Endothelial cell (in vitro differentiated cells): ENCODE results near the gene DNAH11. TPM values are rescaled to one million over a fixed set of nuclear protein-coding genes. Genes with fewer than 3 reads are reported as not detected.

Experiments
- DNase-seq: peaks from one replicate; pipeline ENCODE4 v3.0.0; 2021; ENCODE audit warnings: low spot score
- H3K27ac Mint-ChIP-seq: one replicate; pipeline ENCODE4 v1.8.0; 2021; ENCODE audit warnings: mixed read lengths, inconsistent platforms; ENCODE audit not compliant: unreplicated experiment
- H3K27me3 Mint-ChIP-seq: one replicate; pipeline ENCODE4 v1.8.0; 2021; ENCODE audit warnings: mild to moderate bottlenecking, moderate library complexity, mixed read lengths, inconsistent platforms; ENCODE audit not compliant: unreplicated experiment
- H3K36me3 Mint-ChIP-seq: one replicate; pipeline ENCODE4 v1.8.0; 2021; ENCODE audit warnings: mild to moderate bottlenecking, low read depth, mixed read lengths, inconsistent platforms; ENCODE audit not compliant: unreplicated experiment
- H3K4me1 Mint-ChIP-seq: one replicate; pipeline ENCODE4 v1.8.0; 2021; ENCODE audit warnings: mild to moderate bottlenecking, mixed read lengths, inconsistent platforms; ENCODE audit not compliant: unreplicated experiment
- H3K4me3 Mint-ChIP-seq: one replicate; pipeline ENCODE4 v1.8.0; 2021; ENCODE audit warnings: mild to moderate bottlenecking, mixed read lengths, inconsistent platforms; ENCODE audit not compliant: unreplicated experiment
- H3K9me3 Mint-ChIP-seq: one replicate; pipeline ENCODE4 v1.8.0; 2021; ENCODE audit warnings: mixed read lengths, inconsistent platforms; ENCODE audit not compliant: unreplicated experiment
- total RNA-seq: library from RNA; stranded (reverse); fragmentation: NEBNext Ultra II Directional; extraction: Animal tissue kit (Norgen Biotek cat#: 25700); gene quantifications from one replicate; pipeline ENCODE4 v1.2.1, GENCODE V29; 2021; ENCODE audit not compliant: unreplicated experiment
- TF ChIP-seq, protein P1 (sequence below): fragments of 200-600 bp; sonication (generic); IDR thresholded peaks from one replicate; pipeline ENCODE4 v1.5.0; 2021; ENCODE audit warnings: antibody characterized with exemption; ENCODE audit not compliant: unreplicated experiment

DNAH11 gene
- total RNA-seq, 1 donor from 2014 or later, result 0.18 TPM

DNA sequence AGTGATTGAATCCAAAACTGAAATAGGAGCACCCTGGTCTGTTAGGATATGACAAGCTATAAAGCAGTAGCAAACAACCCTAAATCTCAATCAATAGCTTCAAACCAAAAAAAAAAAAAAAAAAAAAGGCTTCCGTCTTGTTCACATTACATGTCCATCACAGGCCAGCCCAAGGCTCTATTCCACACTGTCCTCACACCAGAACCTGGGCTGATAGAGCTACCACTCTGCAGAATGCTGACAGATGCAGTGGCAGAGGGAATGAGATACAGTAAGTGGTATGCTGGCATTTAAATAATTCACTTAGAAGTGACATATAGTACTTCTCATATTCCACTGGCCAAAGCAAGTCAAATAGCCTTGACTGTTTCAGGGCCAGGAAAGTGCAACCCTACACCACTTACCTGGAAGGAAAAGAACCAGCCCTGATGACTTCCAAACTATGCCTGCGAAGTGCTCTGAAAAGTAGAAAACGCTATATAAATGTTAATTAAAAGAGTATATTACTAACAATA lies 397.1 kb downstream of the DNAH11 start:
- DNase-seq, result no peak
- Mint-ChIP-seq H3K4me1 (peaks cover 2% of the 10 kb centered on the region), H3K36me3 (peaks cover 17% of the 10 kb centered on the region), H3K9me3 (no peaks in the 10 kb centered on the region), H3K27me3 (no peaks in the 10 kb centered on the region), H3K4me3 (no peak overlapping the region), H3K27ac (no peak overlapping the region)
- TF ChIP-seq, protein P1, sequence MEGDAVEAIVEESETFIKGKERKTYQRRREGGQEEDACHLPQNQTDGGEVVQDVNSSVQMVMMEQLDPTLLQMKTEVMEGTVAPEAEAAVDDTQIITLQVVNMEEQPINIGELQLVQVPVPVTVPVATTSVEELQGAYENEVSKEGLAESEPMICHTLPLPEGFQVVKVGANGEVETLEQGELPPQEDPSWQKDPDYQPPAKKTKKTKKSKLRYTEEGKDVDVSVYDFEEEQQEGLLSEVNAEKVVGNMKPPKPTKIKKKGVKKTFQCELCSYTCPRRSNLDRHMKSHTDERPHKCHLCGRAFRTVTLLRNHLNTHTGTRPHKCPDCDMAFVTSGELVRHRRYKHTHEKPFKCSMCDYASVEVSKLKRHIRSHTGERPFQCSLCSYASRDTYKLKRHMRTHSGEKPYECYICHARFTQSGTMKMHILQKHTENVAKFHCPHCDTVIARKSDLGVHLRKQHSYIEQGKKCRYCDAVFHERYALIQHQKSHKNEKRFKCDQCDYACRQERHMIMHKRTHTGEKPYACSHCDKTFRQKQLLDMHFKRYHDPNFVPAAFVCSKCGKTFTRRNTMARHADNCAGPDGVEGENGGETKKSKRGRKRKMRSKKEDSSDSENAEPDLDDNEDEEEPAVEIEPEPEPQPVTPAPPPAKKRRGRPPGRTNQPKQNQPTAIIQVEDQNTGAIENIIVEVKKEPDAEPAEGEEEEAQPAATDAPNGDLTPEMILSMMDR, result no peak

DNA sequence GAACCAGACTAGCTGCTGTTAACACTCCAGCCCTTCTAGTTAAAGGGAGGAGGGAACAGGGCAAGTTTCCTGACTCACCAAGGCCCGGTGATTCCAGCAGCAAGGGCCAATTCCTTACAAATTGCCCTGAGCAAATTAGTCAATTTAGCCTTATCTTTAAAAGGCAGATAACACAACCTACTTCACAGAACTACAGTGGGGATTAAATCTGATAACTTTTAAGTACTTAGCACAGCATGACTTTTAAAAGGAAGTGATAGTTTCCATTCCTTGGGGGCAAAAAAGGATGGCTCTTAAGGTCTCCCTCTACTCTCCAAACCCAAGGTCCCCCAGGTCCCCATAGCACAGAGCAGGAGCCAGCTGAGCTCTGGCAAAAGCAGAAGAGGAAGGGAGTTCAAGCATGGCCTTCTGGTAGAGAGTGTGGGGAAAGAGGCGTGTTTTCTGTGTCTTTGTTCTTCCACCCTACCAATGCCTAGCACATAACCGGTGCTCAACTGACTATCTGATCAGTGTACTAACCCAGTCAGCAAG lies 398.8 kb downstream of the DNAH11 start:
- H3K27me3 Mint-ChIP-seq, result no peaks in the 10 kb centered on the region
- H3K9me3 Mint-ChIP-seq, result no peaks in the 10 kb centered on the region
- H3K36me3 Mint-ChIP-seq, result peaks cover 10% of the 10 kb centered on the region
- DNase-seq, result no peak
- TF ChIP-seq, protein P1, result no peak
- no peak overlapping the region for H3K4me3 Mint-ChIP-seq
- H3K27ac Mint-ChIP-seq, result no peak overlapping the region
- H3K4me1 Mint-ChIP-seq, result peaks cover 7% of the 10 kb centered on the region

DNA sequence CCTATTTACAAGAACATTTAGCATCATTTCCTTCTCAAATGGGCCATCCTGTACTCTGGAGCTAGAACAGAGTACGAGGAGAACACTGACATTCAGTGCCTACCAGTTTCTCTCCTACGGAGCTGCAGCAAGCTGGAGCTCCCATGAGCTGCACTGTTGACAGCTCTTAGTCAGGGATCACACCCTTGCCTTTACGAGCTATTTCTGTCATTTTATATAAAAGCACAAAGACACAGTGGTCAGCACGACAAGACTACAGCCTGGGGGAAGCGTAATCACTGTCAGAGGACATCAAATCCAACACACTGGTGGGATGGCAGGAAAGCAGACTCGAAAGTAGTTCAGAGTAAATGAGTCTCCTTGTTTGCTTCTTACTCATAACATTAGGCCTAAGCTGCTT lies 400.1 kb downstream of the DNAH11 start:
- TF ChIP-seq, protein P1, result no peak

DNA sequence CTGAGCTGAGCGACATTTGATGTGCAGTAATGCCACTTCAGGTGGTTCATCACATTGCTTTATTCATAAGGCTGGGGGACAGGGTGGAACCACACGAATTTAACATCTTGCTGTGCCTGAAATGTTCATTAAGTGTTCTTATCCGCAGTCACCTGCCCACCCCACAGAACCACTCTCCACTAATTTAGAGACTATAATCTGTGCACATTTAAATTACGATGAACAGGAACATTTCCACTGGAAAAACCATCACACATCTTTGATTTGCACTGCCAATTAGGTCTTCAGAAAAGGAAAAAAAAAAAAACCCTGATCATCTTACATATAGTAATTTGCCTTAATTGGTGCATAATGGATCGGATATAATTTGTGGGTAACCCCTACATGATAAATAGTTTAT lies 400.6 kb downstream of the DNAH11 start:
- H3K27ac Mint-ChIP-seq, result no peak overlapping the region
- DNase-seq, result no peak
- H3K9me3 Mint-ChIP-seq, result no peaks in the 10 kb centered on the region
- peaks cover 22% of the 10 kb centered on the region for H3K4me1 Mint-ChIP-seq
- H3K27me3 Mint-ChIP-seq, result no peaks in the 10 kb centered on the region
- H3K4me3 Mint-ChIP-seq, result no peak overlapping the region
- peaks cover 6% of the 10 kb centered on the region for H3K36me3 Mint-ChIP-seq
- TF ChIP-seq, protein P1, result no peak

More for the DNA sequence above, 400.1 kb downstream of the DNAH11 start:
- Mint-ChIP-seq H3K36me3 (peaks cover 6% of the 10 kb centered on the region), H3K4me1 (peaks cover 17% of the 10 kb centered on the region), H3K9me3 (no peaks in the 10 kb centered on the region), H3K4me3 (no peak overlapping the region), H3K27ac (no peak overlapping the region), H3K27me3 (no peaks in the 10 kb centered on the region)
- no peak for DNase-seq

DNA sequence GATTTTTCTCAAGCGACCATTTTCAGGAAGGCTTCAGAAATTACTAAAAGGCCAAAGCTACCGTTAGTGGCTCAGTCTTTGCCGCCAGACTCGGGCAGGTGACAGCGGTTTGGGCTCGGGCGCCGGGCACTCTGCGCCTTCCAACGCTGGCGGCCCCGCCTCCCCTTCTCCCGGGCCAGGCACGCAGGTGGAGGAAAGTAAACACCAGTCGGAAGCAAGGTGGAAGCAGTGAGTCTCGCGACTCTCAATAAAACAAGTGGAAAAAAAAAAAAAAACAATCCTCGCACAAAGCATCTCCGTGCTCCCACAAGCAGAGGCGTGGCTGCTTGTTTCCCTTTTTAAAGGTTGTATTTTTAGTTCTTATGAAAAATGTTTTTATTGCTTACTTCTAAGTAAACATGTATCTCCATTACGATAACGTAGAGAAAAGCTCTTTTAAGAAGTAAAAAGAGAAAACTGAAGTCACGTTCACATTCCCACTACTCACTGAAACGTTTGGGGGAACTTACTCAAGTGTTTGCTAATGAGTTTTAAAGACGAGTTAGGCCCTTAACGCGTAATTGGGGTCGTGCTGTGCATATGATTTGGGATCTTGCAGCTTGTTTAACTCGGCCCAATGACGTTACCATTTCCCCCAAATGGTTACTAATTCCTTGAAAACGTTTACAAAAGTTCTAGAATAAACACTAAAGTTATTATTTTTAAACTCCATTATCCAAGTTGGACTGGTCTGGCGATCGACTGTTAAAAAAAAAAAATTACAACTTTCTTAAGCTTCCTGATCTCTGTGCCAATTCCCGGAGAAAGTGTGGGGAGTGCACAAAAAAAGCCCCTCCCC lies 402.0 kb downstream of the DNAH11 start:
- peak overlapping the region; percentile 94 for H3K4me3 Mint-ChIP-seq
- no peaks in the 10 kb centered on the region for H3K27me3 Mint-ChIP-seq
- H3K36me3 Mint-ChIP-seq, result no peaks in the 10 kb centered on the region
- H3K4me1 Mint-ChIP-seq, result peaks cover 34% of the 10 kb centered on the region
- peak overlapping the region; percentile 39 for H3K27ac Mint-ChIP-seq
- TF ChIP-seq, protein P1, result no peak
- DNase-seq, result peak; percentile 10
- H3K9me3 Mint-ChIP-seq, result no peaks in the 10 kb centered on the region
